SK-N-SH (cell line): ENCODE results near the gene RNF150. TPM values are rescaled to one million over a fixed set of nuclear protein-coding genes. Genes with fewer than 3 reads are reported as not detected.
A peak's percentile ranks its signal among the peaks of the same experiment; 100 is the strongest.

Experiments
- CTCF ChIA-PET: fragments of 300-600, 350-600 bp; formaldehyde crosslinking; extraction: SDS; loops from one replicate; lab custom pipeline; 2021; lab: Yijun Ruan, JAX
- POLR2A ChIA-PET: fragments of 350-600 bp; sonication (Branson Sonifier 250); formaldehyde crosslinking; extraction: SDS; loops from one replicate; lab custom pipeline; 2020; ENCODE audit warnings: antibody characterized with exemption, inconsistent platforms; lab: Yijun Ruan, JAX
- DNase-seq: peaks from one replicate; pipeline ENCODE4 v3.0.0; 2012
- H2AFZ ChIP-seq: fragments of 200-600 bp; sonication (generic); 2 replicates; pipeline ENCODE4 v1.8.1; 2016; ENCODE audit warnings: antibody characterized with exemption, mild to moderate bottlenecking, low read depth
- H3F3A ChIP-seq: fragments of 200-600 bp; sonication (generic); replicated peaks from 2 replicates; pipeline ENCODE3; 2016; ENCODE audit warnings: antibody characterized with exemption, mild to moderate bottlenecking; ENCODE audit not compliant: insufficient read depth
- H3K27ac ChIP-seq, 2 experiments: fragments of 200-500 bp in 1 of 2; fragments of 200-600 bp in 1 of 2; sonication (Bioruptor generic) in 1 of 2; sonication (generic), shearing (Covaris generic) in 1 of 2; 2 replicates each; pipeline versions ENCODE4 v1.5.1 to v1.6.1; 2014 to 2016; ENCODE audit warnings: low read depth in 2 of 2, inconsistent platforms in 1 of 2, low read length in 1 of 2, mild to moderate bottlenecking in 1 of 2, mixed read lengths in 1 of 2
- H3K27me3 ChIP-seq: fragments of 200-600 bp; sonication (generic), shearing (Covaris generic); 2 replicates; pipeline ENCODE4 v1.6.1; 2016; ENCODE audit warnings: mixed run types; ENCODE audit not compliant: insufficient read depth
- H3K36me3 ChIP-seq, 2 experiments: fragments of 200-500 bp in 1 of 2; fragments of 200-600 bp in 1 of 2; sonication (Bioruptor generic) in 1 of 2; sonication (generic) in 1 of 2; replicated peaks in 1 of 2; 2 replicates each; pipeline versions ENCODE3 to v1.5.1; 2014 to 2016; ENCODE audit warnings: low read length in 1 of 2, mild to moderate bottlenecking in 1 of 2; ENCODE audit not compliant: insufficient read depth in 2 of 2, control insufficient read depth in 1 of 2
- H3K4me1 ChIP-seq, 2 experiments: fragments of 200-500 bp in 1 of 2; fragments of 200-600 bp in 1 of 2; sonication (Bioruptor generic) in 1 of 2; sonication (generic), shearing (Covaris generic) in 1 of 2; 2 replicates each; pipeline versions ENCODE4 v1.5.1 to v1.6.1; 2014 to 2016; ENCODE audit warnings: low read depth in 1 of 2, low read length in 1 of 2, mixed run types in 1 of 2; ENCODE audit not compliant: insufficient read depth in 2 of 2, control insufficient read depth in 1 of 2
- H3K4me2 ChIP-seq: fragments of 200-600 bp; sonication (generic), shearing (Covaris generic); 2 replicates; pipeline ENCODE4 v1.6.1; 2017; ENCODE audit warnings: mixed run types
- H3K4me3 ChIP-seq, 2 experiments: fragments of 200-500 bp in 1 of 2; fragments of 200-600 bp in 1 of 2; sonication (Bioruptor generic) in 1 of 2; sonication (generic), shearing (Covaris generic) in 1 of 2; 2 replicates each; pipeline versions ENCODE4 v1.5.1 to v1.8.1; 2014 to 2016; ENCODE audit warnings: low read depth in 2 of 2, inconsistent platforms in 1 of 2, low read length in 1 of 2, mild to moderate bottlenecking in 1 of 2, mixed read lengths in 1 of 2, moderate library complexity in 1 of 2
- H3K79me2 ChIP-seq: fragments of 200-600 bp; sonication (generic); 2 replicates; pipeline ENCODE4 v1.8.1; 2017; ENCODE audit warnings: mild to moderate bottlenecking; ENCODE audit not compliant: insufficient read depth
- H3K9ac ChIP-seq: fragments of 200-600 bp; sonication (generic); 2 replicates; pipeline ENCODE4 v1.6.1; 2017; ENCODE audit warnings: mixed run types
- H3K9me2 ChIP-seq: fragments of 200-600 bp; sonication (generic); 2 replicates; pipeline ENCODE4 v1.6.1; 2017; ENCODE audit warnings: mixed run types
- H3K9me3 ChIP-seq: fragments of 200-600 bp; sonication (generic); 2 replicates; pipeline ENCODE4 v1.6.1; 2017; ENCODE audit warnings: mixed run types, mild to moderate bottlenecking, moderate library complexity
- H4K20me1 ChIP-seq: fragments of 200-600 bp; sonication (generic); 2 replicates; pipeline ENCODE4 v1.6.1; 2017; ENCODE audit warnings: mild to moderate bottlenecking, mixed run types; ENCODE audit not compliant: insufficient read depth
- CHD2 ChIP-seq: fragments of 150-350 bp; IDR thresholded peaks from 2 replicates; pipeline ENCODE4 v1.6.1; 2018; ENCODE audit warnings: low read length; ENCODE audit not compliant: partially characterized antibody
- CTCF ChIP-seq: fragments of 200-600 bp; sonication (generic); IDR thresholded peaks from 2 replicates; pipeline ENCODE4 v1.6.1; 2017; ENCODE audit warnings: antibody characterized with exemption, mild to moderate bottlenecking, moderate library complexity
- EZH2phosphoT487 ChIP-seq: fragments of 200-600 bp; sonication (generic); IDR thresholded peaks from 2 replicates; pipeline ENCODE4 v1.6.1; 2017; ENCODE audit warnings: low read depth, mixed run types, mild to moderate bottlenecking, antibody characterized with exemption, moderate library complexity, borderline replicate concordance
- FOXJ3 ChIP-seq: sonication (generic); formaldehyde crosslinking; IDR thresholded peaks from 2 replicates; pipeline ENCODE4 v1.5.1; 2020; ENCODE audit warnings: mild to moderate bottlenecking, missing genetic modification reagents
- FOXM1 ChIP-seq: IDR thresholded peaks from 2 replicates; pipeline ENCODE4 v1.4.0; 2012; ENCODE audit warnings: low read depth, mild to moderate bottlenecking
- GABPA ChIP-seq: IDR thresholded peaks from 2 replicates; pipeline ENCODE4 v1.4.0; 2012; ENCODE audit warnings: low read depth, mild to moderate bottlenecking
- MAX ChIP-seq: IDR thresholded peaks from 2 replicates; pipeline ENCODE4 v1.4.0; 2012; ENCODE audit warnings: low read depth
- MEF2A ChIP-seq: IDR thresholded peaks from 2 replicates; pipeline ENCODE4 v1.4.0; 2012; ENCODE audit warnings: low read depth, borderline replicate concordance
- PBX3 ChIP-seq: IDR thresholded peaks from 2 replicates; pipeline ENCODE4; 2012
- POLR2AphosphoS5 ChIP-seq: IDR thresholded peaks from 2 replicates; pipeline ENCODE4 v1.6.1; 2012; ENCODE audit warnings: low read depth, low read length
- RCOR1 ChIP-seq: fragments of 150-350 bp; IDR thresholded peaks from 2 replicates; pipeline ENCODE4 v1.6.1; 2017; ENCODE audit warnings: antibody characterized with exemption, low read length
- RXRA ChIP-seq: IDR thresholded peaks from 2 replicates; pipeline ENCODE4 v1.4.0; 2012; ENCODE audit warnings: low read depth, mild to moderate bottlenecking, borderline replicate concordance
- SIN3A ChIP-seq: IDR thresholded peaks from 2 replicates; pipeline ENCODE4 v1.6.1; 2012; ENCODE audit warnings: low read depth, mild to moderate bottlenecking, low read length, moderate library complexity, borderline replicate concordance
- SMC3 ChIP-seq: IDR thresholded peaks from 2 replicates; pipeline ENCODE4 v1.6.1; 2012; ENCODE audit warnings: low read depth, low read length, improper control_type of control experiment
- TAF1 ChIP-seq: IDR thresholded peaks from 2 replicates; pipeline ENCODE4 v1.6.1; 2012; ENCODE audit warnings: low read depth, mild to moderate bottlenecking, low read length, moderate library complexity, borderline replicate concordance
- TCF12 ChIP-seq: IDR thresholded peaks from 2 replicates; pipeline ENCODE4 v1.4.0; 2012
- TEAD4 ChIP-seq: IDR thresholded peaks from 2 replicates; pipeline ENCODE4 v1.4.0; 2012; ENCODE audit warnings: mild to moderate bottlenecking, borderline replicate concordance; ENCODE audit not compliant: insufficient read depth
- YY1 ChIP-seq: IDR thresholded peaks from 2 replicates; pipeline ENCODE4 v1.4.0; 2012; ENCODE audit warnings: low read depth, mild to moderate bottlenecking
- WGBS: methylation state at CpG from one replicate; pipeline ENCODE4 v1.1.6; 2017; ENCODE audit warnings: low lambda C conversion rate; 5-methylcytosine and 5-hydroxymethylcytosine counted together
- polyA plus RNA-seq, 3 experiments: library from polyadenylated mRNA; depleted of rRNA; stranded (reverse); fragments of >200 nt; gene quantifications; 2 replicates each; pipeline ENCODE4 v1.2.3, GENCODE V29; 2012
- TF ChIP-seq, protein P1 (sequence below): IDR thresholded peaks from 2 replicates; pipeline ENCODE4 v1.4.0; 2012; ENCODE audit warnings: low read depth, borderline replicate concordance
- TF ChIP-seq, protein P2 (sequence below): IDR thresholded peaks from 2 replicates; pipeline ENCODE4 v1.6.1; 2012; ENCODE audit warnings: mild to moderate bottlenecking, low read depth, low read length, moderate library complexity
- TF ChIP-seq, protein P3 (sequence below): fragments of 150-350 bp; IDR thresholded peaks from 2 replicates; pipeline ENCODE4 v1.6.1; 2016; ENCODE audit warnings: mild to moderate bottlenecking, low read depth, low read length
- TF ChIP-seq, protein P4 (sequence below): fragments of 150-350 bp; IDR thresholded peaks from 2 replicates; pipeline ENCODE4 v1.6.1; 2017; ENCODE audit warnings: antibody characterized with exemption, low read length, low read depth, borderline replicate concordance

RNF150 gene
- polyA plus RNA-seq, 1 of the 3 experiments (the other 2 are of a cell fraction): 5.8 TPM

- Histone ChIP-seq H4K20me1 (no peaks in the 10 kb centered on the region), H3K27ac (peak overlapping the region; percentile 90 to 99), H3K27me3 (no peaks in the 10 kb centered on the region), H3K9me3 (no peaks in the 10 kb centered on the region), H3F3A (peaks cover 40% of the 10 kb centered on the region), H3K36me3 (peaks cover 4 to 8% of the 10 kb centered on the region in 2 experiments), H3K4me3 (no peak overlapping the region), H3K4me1 (peaks cover 36 to 46% of the 10 kb centered on the region in 2 experiments), H3K4me2 (peak overlapping the region; percentile 62), H3K9me2 (no peaks in the 10 kb centered on the region), H2AFZ (no peak overlapping the region), H3K79me2 (peaks cover 42% of the 10 kb centered on the region), H3K9ac (peak overlapping the region; percentile 54; the same call in 1 of the 2 replicates)
- DNase-seq: peak; percentile 58
- ChIA-PET CTCF (interaction anchor here (0.9 to 5.1 kb wide), 2 partner anchors 10 to 196 kb away, joined by 4 to 20 read pairs; partner anchors contain the start of gene RNF150), POLR2A (interaction anchor here (0.7 kb wide), 1 partner anchor 193 kb away, joined by 3 read pairs; no protein-coding TSS in a partner anchor)
- 3% methylated on average over 6 of the region's 6 CpGs for WGBS
- TF ChIP-seq RXRA (peak; percentile 88), TCF12 (peak; percentile 98), CTCF (no peak), SIN3A (no peak), MEF2A (peak; percentile 45; the same call in 1 of the 2 replicates), SMC3 (no peak), GABPA (no peak), EZH2phosphoT487 (no peak), PBX3 (peak; percentile 80), TAF1 (no peak), FOXM1 (peak; percentile 80), MAX (peak; percentile 45; the same call in 1 of the 2 replicates), YY1 (0 out of 2 replicates have a peak, but pooled peaks have one; percentile 24), CHD2 (peak; percentile 79), RCOR1 (peak; percentile 85), POLR2AphosphoS5 (peak; percentile 78), FOXJ3 (peak; percentile 75; the same call in 1 of the 2 replicates), TEAD4 (peak; percentile 93)
- TF ChIP-seq, protein P1, sequence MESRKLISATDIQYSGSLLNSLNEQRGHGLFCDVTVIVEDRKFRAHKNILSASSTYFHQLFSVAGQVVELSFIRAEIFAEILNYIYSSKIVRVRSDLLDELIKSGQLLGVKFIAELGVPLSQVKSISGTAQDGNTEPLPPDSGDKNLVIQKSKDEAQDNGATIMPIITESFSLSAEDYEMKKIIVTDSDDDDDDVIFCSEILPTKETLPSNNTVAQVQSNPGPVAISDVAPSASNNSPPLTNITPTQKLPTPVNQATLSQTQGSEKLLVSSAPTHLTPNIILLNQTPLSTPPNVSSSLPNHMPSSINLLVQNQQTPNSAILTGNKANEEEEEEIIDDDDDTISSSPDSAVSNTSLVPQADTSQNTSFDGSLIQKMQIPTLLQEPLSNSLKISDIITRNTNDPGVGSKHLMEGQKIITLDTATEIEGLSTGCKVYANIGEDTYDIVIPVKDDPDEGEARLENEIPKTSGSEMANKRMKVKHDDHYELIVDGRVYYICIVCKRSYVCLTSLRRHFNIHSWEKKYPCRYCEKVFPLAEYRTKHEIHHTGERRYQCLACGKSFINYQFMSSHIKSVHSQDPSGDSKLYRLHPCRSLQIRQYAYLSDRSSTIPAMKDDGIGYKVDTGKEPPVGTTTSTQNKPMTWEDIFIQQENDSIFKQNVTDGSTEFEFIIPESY: peak; percentile 64; the same call in 1 of the 2 replicates
- TF ChIP-seq, protein P2, sequence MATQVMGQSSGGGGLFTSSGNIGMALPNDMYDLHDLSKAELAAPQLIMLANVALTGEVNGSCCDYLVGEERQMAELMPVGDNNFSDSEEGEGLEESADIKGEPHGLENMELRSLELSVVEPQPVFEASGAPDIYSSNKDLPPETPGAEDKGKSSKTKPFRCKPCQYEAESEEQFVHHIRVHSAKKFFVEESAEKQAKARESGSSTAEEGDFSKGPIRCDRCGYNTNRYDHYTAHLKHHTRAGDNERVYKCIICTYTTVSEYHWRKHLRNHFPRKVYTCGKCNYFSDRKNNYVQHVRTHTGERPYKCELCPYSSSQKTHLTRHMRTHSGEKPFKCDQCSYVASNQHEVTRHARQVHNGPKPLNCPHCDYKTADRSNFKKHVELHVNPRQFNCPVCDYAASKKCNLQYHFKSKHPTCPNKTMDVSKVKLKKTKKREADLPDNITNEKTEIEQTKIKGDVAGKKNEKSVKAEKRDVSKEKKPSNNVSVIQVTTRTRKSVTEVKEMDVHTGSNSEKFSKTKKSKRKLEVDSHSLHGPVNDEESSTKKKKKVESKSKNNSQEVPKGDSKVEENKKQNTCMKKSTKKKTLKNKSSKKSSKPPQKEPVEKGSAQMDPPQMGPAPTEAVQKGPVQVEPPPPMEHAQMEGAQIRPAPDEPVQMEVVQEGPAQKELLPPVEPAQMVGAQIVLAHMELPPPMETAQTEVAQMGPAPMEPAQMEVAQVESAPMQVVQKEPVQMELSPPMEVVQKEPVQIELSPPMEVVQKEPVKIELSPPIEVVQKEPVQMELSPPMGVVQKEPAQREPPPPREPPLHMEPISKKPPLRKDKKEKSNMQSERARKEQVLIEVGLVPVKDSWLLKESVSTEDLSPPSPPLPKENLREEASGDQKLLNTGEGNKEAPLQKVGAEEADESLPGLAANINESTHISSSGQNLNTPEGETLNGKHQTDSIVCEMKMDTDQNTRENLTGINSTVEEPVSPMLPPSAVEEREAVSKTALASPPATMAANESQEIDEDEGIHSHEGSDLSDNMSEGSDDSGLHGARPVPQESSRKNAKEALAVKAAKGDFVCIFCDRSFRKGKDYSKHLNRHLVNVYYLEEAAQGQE: 0 out of 2 replicates have a peak, but pooled peaks have one; percentile 26
- TF ChIP-seq, protein P3, sequence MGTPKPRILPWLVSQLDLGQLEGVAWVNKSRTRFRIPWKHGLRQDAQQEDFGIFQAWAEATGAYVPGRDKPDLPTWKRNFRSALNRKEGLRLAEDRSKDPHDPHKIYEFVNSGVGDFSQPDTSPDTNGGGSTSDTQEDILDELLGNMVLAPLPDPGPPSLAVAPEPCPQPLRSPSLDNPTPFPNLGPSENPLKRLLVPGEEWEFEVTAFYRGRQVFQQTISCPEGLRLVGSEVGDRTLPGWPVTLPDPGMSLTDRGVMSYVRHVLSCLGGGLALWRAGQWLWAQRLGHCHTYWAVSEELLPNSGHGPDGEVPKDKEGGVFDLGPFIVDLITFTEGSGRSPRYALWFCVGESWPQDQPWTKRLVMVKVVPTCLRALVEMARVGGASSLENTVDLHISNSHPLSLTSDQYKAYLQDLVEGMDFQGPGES: no peak
- TF ChIP-seq, protein P4, sequence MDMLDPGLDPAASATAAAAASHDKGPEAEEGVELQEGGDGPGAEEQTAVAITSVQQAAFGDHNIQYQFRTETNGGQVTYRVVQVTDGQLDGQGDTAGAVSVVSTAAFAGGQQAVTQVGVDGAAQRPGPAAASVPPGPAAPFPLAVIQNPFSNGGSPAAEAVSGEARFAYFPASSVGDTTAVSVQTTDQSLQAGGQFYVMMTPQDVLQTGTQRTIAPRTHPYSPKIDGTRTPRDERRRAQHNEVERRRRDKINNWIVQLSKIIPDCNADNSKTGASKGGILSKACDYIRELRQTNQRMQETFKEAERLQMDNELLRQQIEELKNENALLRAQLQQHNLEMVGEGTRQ: no peak
These were observed 195.4 kb downstream of the RNF150 start for GRCh38 chr4:140937866-140938265.
